Transverse colon (tissue), 4 donors: ENCODE data around the gene H6PD. TPM values are rescaled to one million over a fixed set of nuclear protein-coding genes. Genes with fewer than 3 reads are reported as not detected.
A peak's percentile ranks its signal among the peaks of the same experiment; 100 is the strongest.

Source experiments
- DNase-seq: peaks from one replicate; pipeline ENCODE4 v3.0.0-alpha.2; 2019
- H3K27ac ChIP-seq, 4 donors: fragments of 200-600 bp; sonication (generic); 2 replicates each; pipeline ENCODE4 v1.5.1; 2016 to 2018; ENCODE audit warnings: inconsistent platforms in 4 of 4
- H3K27me3 ChIP-seq: fragments of 200-600 bp; sonication (generic); 2 replicates; pipeline ENCODE4 v1.5.1; 2017; ENCODE audit warnings: inconsistent platforms
- H3K36me3 ChIP-seq, 4 donors: fragments of 200-600 bp; sonication (generic); 2 replicates each; pipeline ENCODE4 v1.5.1; 2017 to 2019; ENCODE audit warnings: inconsistent platforms in 4 of 4
- H3K4me1 ChIP-seq, 4 donors: fragments of 200-600 bp; sonication (generic); 2 replicates each; pipeline ENCODE4 v1.5.1; 2017 to 2020; ENCODE audit warnings: inconsistent platforms in 4 of 4
- H3K4me3 ChIP-seq, 4 donors: fragments of 200-600 bp; sonication (generic); 1 replicate in 1 of 4; 2 replicates in 3 of 4; pipeline versions ENCODE4 v1.5.1 to v1.6.1; 2017 to 2019; ENCODE audit warnings: inconsistent platforms in 4 of 4
- H3K9me3 ChIP-seq, 2 donors: fragments of 200-600 bp; sonication (generic); 2 replicates each; pipeline ENCODE4 v1.5.1; 2017 to 2019; ENCODE audit warnings: inconsistent platforms in 2 of 2
- CTCF ChIP-seq, 5 experiments: fragments of 200-600 bp in 3 of 5; fragments of 450-650 bp in 2 of 5; sonication (generic) in 3 of 5; IDR thresholded peaks; 1 replicate in 2 of 5; 2 replicates in 3 of 5; pipeline ENCODE4 v1.5.1; 2016 to 2017; ENCODE audit warnings: antibody characterized with exemption in 5 of 5, inconsistent platforms in 3 of 5, mild to moderate bottlenecking in 2 of 5, moderate library complexity in 1 of 5
- EP300 ChIP-seq: sonication (generic); formaldehyde crosslinking; IDR thresholded peaks from one replicate; pipeline ENCODE4 v1.6.1; 2017; ENCODE audit warnings: antibody characterized with exemption, low read depth
- POLR2A ChIP-seq: fragments of 450-650 bp; IDR thresholded peaks from one replicate; pipeline ENCODE4 v1.6.1; 2016; ENCODE audit warnings: antibody characterized with exemption, mild to moderate bottlenecking, moderate library complexity
- POLR2AphosphoS5 ChIP-seq, 3 donors: sonication (generic); formaldehyde crosslinking; IDR thresholded peaks; one replicate each; pipeline ENCODE4 v1.6.1; 2016; ENCODE audit warnings: antibody characterized with exemption in 3 of 3
- WGBS, 2 donors: methylation state at CpG; one replicate each; pipeline ENCODE4 v1.1.5; 2018; ENCODE audit warnings: low coverage in 1 of 2; 5-methylcytosine and 5-hydroxymethylcytosine counted together
- in situ Hi-C, 4 donors: fragments of 200-750 bp; cut with MboI; loops; one replicate each; pipeline versions ENCODE4 v1.15.0 to v1.15.1; 2017; ENCODE audit warnings: low sequenced_read_pairs in 3 of 4, low pct_ligation_motif_present in 1 of 4, low pct_unique_long_range_greater_than_20kb in 1 of 4
- intact Hi-C: fragments of 100-400 bp; cut with DNase I; formaldehyde crosslinking; loops from one replicate; pipeline ENCODE4 v1.15.1; 2023; ENCODE audit warnings: low total_unique reads
- total RNA-seq, 4 donors: library from RNA; depleted of rRNA; stranded (reverse); fragments of >200 nt; gene quantifications; one replicate each; pipeline ENCODE4 v1.1.0, GENCODE V29; 2016

Gene H6PD
- total RNA-seq, 4 donors from 2014 or later = 24.1 to 49.4 (median 26.7) TPM

GRCh38 chr1:9243066-9243739, 8.6 kb downstream of the H6PD start:
- TF ChIP-seq EP300 = no peak
- TF ChIP-seq POLR2A = no peak
- TF ChIP-seq CTCF (IDR thresholded peaks at IDR 0.05) = no peak
- no peak for TF ChIP-seq POLR2AphosphoS5 (IDR thresholded peaks at IDR 0.05)
- DNase-seq = no peak
- in situ Hi-C loops (no loop called here), intact Hi-C loops (no loop called here)
- H3K27ac ChIP-seq = peak overlapping the region; percentile 41 to 66 (median 50)
- WGBS, 2 donors = 71 to 80% methylated on average over 6 to 9 of the region's 9 CpGs
- no peaks in the 10 kb centered on the region for H3K9me3 ChIP-seq
- no peak overlapping the region for H3K4me3 ChIP-seq
- no peaks in the 10 kb centered on the region for H3K27me3 ChIP-seq
- no peaks in the 10 kb centered on the region for H3K36me3 ChIP-seq
- H3K4me1 ChIP-seq = peaks cover 26 to 70% (median 46%) of the 10 kb centered on the region in 4 donors

- Histone ChIP-seq H3K4me1 (peaks cover 13 to 70% (median 34%) of the 10 kb centered on the region in 4 donors), H3K9me3 (no peaks in the 10 kb centered on the region), H3K4me3 (no peak overlapping the region), H3K27me3 (no peaks in the 10 kb centered on the region), H3K36me3 (no peaks in the 10 kb centered on the region), H3K27ac (peak overlapping the region; percentile 47 to 70 (median 62))
- peak; percentile 61 for DNase-seq
- in situ Hi-C loops (no loop called here), intact Hi-C loops (no loop called here)
- 50 to 54% methylated on average over 2 to 8 of the region's 9 CpGs for WGBS, 2 donors
- peak in 1 of 3 donors; percentile 9 for TF ChIP-seq POLR2AphosphoS5 (IDR thresholded peaks at IDR 0.05)
- TF ChIP-seq EP300 = no peak
- TF ChIP-seq CTCF (IDR thresholded peaks at IDR 0.05) = no peak
- no peak for TF ChIP-seq POLR2A
Observed at GRCh38 chr1:9244501-9245229, 10.1 kb downstream of the H6PD start.

GRCh38 chr1:9245230-9245619, 10.7 kb downstream of the H6PD start:
- no peaks in the 10 kb centered on the region for H3K9me3 ChIP-seq
- H3K36me3 ChIP-seq = no peaks in the 10 kb centered on the region
- in situ Hi-C loops (no loop called here), intact Hi-C loops (no loop called here)
- DNase-seq = no peak
- TF ChIP-seq POLR2AphosphoS5 (IDR thresholded peaks at IDR 0.05) (no peak), POLR2A (no peak), EP300 (no peak), CTCF (IDR thresholded peaks at IDR 0.05) (no peak)
- no peaks in the 10 kb centered on the region for H3K27me3 ChIP-seq
- peak overlapping the region; percentile 47 to 70 (median 62) for H3K27ac ChIP-seq
- H3K4me3 ChIP-seq = no peak overlapping the region
- peaks cover 8 to 70% (median 35%) of the 10 kb centered on the region in 4 donors for H3K4me1 ChIP-seq
- 94% methylated on average over 13 of the region's 15 CpGs; no CpG with 5 or more reads in 1 of the 2 donors for WGBS, 2 donors

GRCh38 chr1:9245661-9246060, 11.1 kb downstream of the H6PD start:
- in situ Hi-C loops (no loop called here), intact Hi-C loops (no loop called here)
- no peak overlapping the region for H3K4me3 ChIP-seq
- H3K27me3 ChIP-seq = no peaks in the 10 kb centered on the region
- H3K36me3 ChIP-seq = no peaks in the 10 kb centered on the region
- no peak for TF ChIP-seq EP300
- no peak for TF ChIP-seq POLR2A
- no peak for TF ChIP-seq POLR2AphosphoS5 (IDR thresholded peaks at IDR 0.05)
- no peak for TF ChIP-seq CTCF (IDR thresholded peaks at IDR 0.05)
- no peaks in the 10 kb centered on the region for H3K9me3 ChIP-seq
- peaks cover 11 to 70% (median 35%) of the 10 kb centered on the region in 4 donors for H3K4me1 ChIP-seq
- DNase-seq = no peak
- 90 to 95% methylated on average over 7 to 9 of the region's 9 CpGs for WGBS, 2 donors
- H3K27ac ChIP-seq = no peak overlapping the region
